Tibial nerve (tissue), 4 donors: Measurements from ENCODE around the gene LMO7. TPM values are rescaled to one million over a fixed set of nuclear protein-coding genes. Genes with fewer than 3 reads are reported as not detected.

ENCODE experiments used
- DNase-seq, 2 donors: peaks; one replicate each; pipeline ENCODE4 v3.0.0-alpha.2; 2019; ENCODE audit warnings: low spot score in 2 of 2
- H3K27ac ChIP-seq, 4 donors: fragments of 200-600 bp; sonication (generic) in 3 of 4; one replicate each; pipeline ENCODE4 v1.5.1; 2017 to 2019; ENCODE audit warnings: mild to moderate bottlenecking in 1 of 4
- H3K27me3 ChIP-seq, 2 donors: fragments of 200-600 bp; sonication (generic) in 1 of 2; one replicate each; pipeline versions ENCODE4 v1.5.1 to v1.6.0; 2017 to 2019
- H3K36me3 ChIP-seq, 3 donors: fragments of 200-600 bp; sonication (generic); one replicate each; pipeline ENCODE4 v1.5.1; 2018 to 2019
- H3K4me1 ChIP-seq, 4 donors: fragments of 200-600 bp; sonication (generic) in 3 of 4; one replicate each; pipeline ENCODE4 v1.5.1; 2017 to 2019
- H3K4me3 ChIP-seq, 4 donors: fragments of 200-600 bp; sonication (generic) in 3 of 4; one replicate each; pipeline ENCODE4 v1.5.1; 2017 to 2019; ENCODE audit warnings: mild to moderate bottlenecking in 1 of 4, moderate library complexity in 1 of 4
- H3K9me3 ChIP-seq, 4 donors: fragments of 200-600 bp; sonication (generic) in 3 of 4; one replicate each; pipeline ENCODE4 v1.5.1; 2017 to 2019
- CTCF ChIP-seq, 5 experiments: fragments of 200-600 bp in 3 of 5; fragments of 450-650 bp in 2 of 5; sonication (generic) in 3 of 5; IDR thresholded peaks; one replicate each; pipeline ENCODE4 v1.5.1; 2016 to 2019; ENCODE audit warnings: antibody characterized with exemption in 5 of 5, mild to moderate bottlenecking in 3 of 5, moderate library complexity in 2 of 5
- EP300 ChIP-seq, 2 donors: sonication (generic); formaldehyde crosslinking; IDR thresholded peaks; one replicate each; pipeline ENCODE4 v1.6.1; 2017; ENCODE audit warnings: antibody characterized with exemption in 2 of 2, mild to moderate bottlenecking in 1 of 2
- POLR2A ChIP-seq, 2 donors: fragments of 450-650 bp; IDR thresholded peaks; one replicate each; pipeline ENCODE4 v1.6.1; 2017; ENCODE audit warnings: antibody characterized with exemption in 2 of 2, mild to moderate bottlenecking in 2 of 2, moderate library complexity in 2 of 2
- WGBS, 2 donors: methylation state at CpG; one replicate each; pipeline ENCODE4 v1.1.5; 2018; 5-methylcytosine and 5-hydroxymethylcytosine counted together
- total RNA-seq, 4 donors: library from RNA; depleted of rRNA; stranded (reverse); fragments of >200 nt; gene quantifications; one replicate each; pipeline ENCODE4 v1.1.0, GENCODE V29; 2016

LMO7 gene
- total RNA-seq, 4 donors from 2014 or later, result 149 to 311 (median 236) TPM

DNA sequence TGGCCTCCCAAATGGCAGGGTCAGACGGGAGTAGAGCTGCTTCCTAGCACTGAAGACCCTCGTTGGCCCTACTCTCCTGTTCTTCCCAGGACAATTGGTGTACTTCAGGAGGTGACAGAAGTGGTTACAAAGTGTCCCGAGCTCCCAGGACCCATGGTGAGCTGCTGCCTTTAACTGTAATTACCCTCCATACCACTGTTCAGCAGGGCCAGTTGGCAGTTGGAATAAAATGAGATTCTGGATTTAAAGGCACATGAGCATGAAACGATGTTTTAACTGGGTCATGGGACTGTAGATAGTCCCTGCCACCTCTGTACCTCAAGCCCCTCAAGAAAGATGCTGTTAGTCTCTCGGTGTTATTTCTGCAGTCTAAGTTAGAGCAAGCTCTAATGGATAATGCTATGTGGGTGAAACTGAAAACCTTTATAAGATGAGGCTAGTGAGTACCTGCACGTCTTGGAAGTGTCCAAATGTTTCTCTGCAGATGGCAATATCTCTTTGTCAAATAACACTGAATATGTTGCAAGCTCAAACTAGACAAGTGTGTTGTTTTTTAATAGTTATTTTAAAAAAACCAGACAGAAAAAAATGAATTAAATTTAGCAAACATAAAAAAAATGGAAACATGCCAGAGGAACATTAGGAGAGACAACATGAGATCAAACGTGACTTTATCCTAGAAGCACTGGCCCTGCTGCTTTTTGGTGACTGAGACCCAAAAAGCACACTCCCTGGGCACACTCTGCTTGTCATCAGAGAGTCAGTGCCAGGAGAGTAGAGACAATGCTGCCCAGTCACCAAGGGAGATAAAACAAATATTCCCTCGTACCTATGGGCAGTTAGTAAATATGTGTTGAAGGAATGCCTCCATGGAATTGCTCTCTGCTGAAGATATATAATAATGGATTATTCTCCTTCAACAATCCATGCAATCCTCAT is 266.3 kb downstream of the LMO7 start:
- Histone ChIP-seq H3K9me3 (peaks cover 0 to 5% (median 0%) of the 10 kb centered on the region in 4 donors), H3K36me3 (no peaks in the 10 kb centered on the region), H3K4me1 (no peaks in the 10 kb centered on the region), H3K4me3 (no peak overlapping the region), H3K27ac (no peak overlapping the region), H3K27me3 (no peaks in the 10 kb centered on the region)
- TF ChIP-seq EP300 (IDR thresholded peaks at IDR 0.05) (no peak), POLR2A (IDR thresholded peaks at IDR 0.05) (no peak), CTCF (IDR thresholded peaks at IDR 0.05) (no peak)
- no peak for DNase-seq
- 82 to 83% methylated on average over 8 of the region's 8 CpGs for WGBS, 2 donors

DNA sequence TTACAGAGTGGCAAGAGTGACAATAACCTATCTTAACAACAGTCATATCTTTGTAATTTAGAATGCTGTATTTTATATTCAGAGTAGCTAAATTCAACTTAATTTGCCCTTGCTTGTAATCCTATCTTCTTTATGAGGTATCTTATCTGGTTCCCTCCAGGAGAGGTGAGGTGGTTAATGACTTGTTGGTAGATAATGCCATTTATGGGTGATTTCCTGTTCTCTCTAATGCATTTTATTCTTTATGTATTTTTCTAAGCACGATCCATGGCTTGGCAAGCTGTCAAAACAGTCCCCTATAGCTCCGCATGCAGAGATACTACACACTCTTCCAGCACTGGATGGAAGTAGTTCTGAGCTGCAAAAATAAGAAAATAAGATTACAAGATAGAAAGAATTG is 267.9 kb downstream of the LMO7 start:
- H3K4me3 ChIP-seq, result no peak overlapping the region
- H3K9me3 ChIP-seq, result peaks cover 0 to 5% (median 0%) of the 10 kb centered on the region in 4 donors
- H3K27ac ChIP-seq, result no peak overlapping the region
- WGBS, 2 donors, result 69 to 70% methylated on average over 2 of the region's 2 CpGs
- H3K27me3 ChIP-seq, result no peaks in the 10 kb centered on the region
- peaks cover 0 to 5% (median 0%) of the 10 kb centered on the region in 4 donors for H3K4me1 ChIP-seq
- TF ChIP-seq POLR2A (IDR thresholded peaks at IDR 0.05) (no peak), CTCF (IDR thresholded peaks at IDR 0.05) (no peak), EP300 (IDR thresholded peaks at IDR 0.05) (no peak)
- DNase-seq, result no peak
- no peaks in the 10 kb centered on the region for H3K36me3 ChIP-seq

GRCh38 chr13:75906315-75906714 is 270.2 kb downstream of the LMO7 start:
- H3K4me3 ChIP-seq, result no peak overlapping the region
- H3K36me3 ChIP-seq, result no peaks in the 10 kb centered on the region
- TF ChIP-seq CTCF (IDR thresholded peaks at IDR 0.05) (no peak), POLR2A (IDR thresholded peaks at IDR 0.05) (no peak)
- DNase-seq, result no peak
- no peaks in the 10 kb centered on the region for H3K9me3 ChIP-seq
- WGBS, 2 donors, result 78 to 83% methylated on average over 5 of the region's 5 CpGs
- no peaks in the 10 kb centered on the region for H3K27me3 ChIP-seq
- no peak overlapping the region for H3K27ac ChIP-seq
- peaks cover 0 to 5% (median 0%) of the 10 kb centered on the region in 4 donors for H3K4me1 ChIP-seq

- H3K27me3 ChIP-seq, result no peaks in the 10 kb centered on the region
- DNase-seq, result no peak
- H3K36me3 ChIP-seq, result no peaks in the 10 kb centered on the region
- no peak overlapping the region for H3K4me3 ChIP-seq
- H3K4me1 ChIP-seq, result peaks cover 0 to 5% (median 0%) of the 10 kb centered on the region in 4 donors
- TF ChIP-seq EP300 (IDR thresholded peaks at IDR 0.05) (no peak), CTCF (IDR thresholded peaks at IDR 0.05) (no peak), POLR2A (IDR thresholded peaks at IDR 0.05) (no peak)
- no peaks in the 10 kb centered on the region for H3K9me3 ChIP-seq
- no peak overlapping the region for H3K27ac ChIP-seq
- 65 to 76% methylated on average over 5 of the region's 5 CpGs for WGBS, 2 donors
These were observed 270.9 kb downstream of the LMO7 start for GRCh38 chr13:75907044-75907443.

GRCh38 chr13:75908141-75908540 is 272.0 kb downstream of the LMO7 start:
- 56 to 61% methylated on average over 4 of the region's 4 CpGs for WGBS, 2 donors
- no peaks in the 10 kb centered on the region for H3K27me3 ChIP-seq
- H3K4me1 ChIP-seq, result peaks cover 0 to 5% (median 0%) of the 10 kb centered on the region in 4 donors
- H3K4me3 ChIP-seq, result no peak overlapping the region
- no peaks in the 10 kb centered on the region for H3K9me3 ChIP-seq
- no peaks in the 10 kb centered on the region for H3K36me3 ChIP-seq
- DNase-seq, result no peak
- TF ChIP-seq EP300 (IDR thresholded peaks at IDR 0.05) (no peak), POLR2A (IDR thresholded peaks at IDR 0.05) (no peak), CTCF (IDR thresholded peaks at IDR 0.05) (no peak)
- H3K27ac ChIP-seq, result no peak overlapping the region
